Activated CD8-positive, alpha-beta memory T cell treated with anti-CD3 and anti-CD28 coated beads, Interleukin-2, amount 50 U/mL, for 1 hour (primary cell): ENCODE results near the gene TPCN1.

Experiments used
- DNase-seq: peaks from one replicate; pipeline ENCODE4 v3.0.0-alpha.2; 2020; ENCODE audit errors: extremely low read depth

Gene TPCN1

GRCh38 chr12:113305281-113305856 lies 84.1 kb downstream of the TPCN1 start:
- DNase-seq = no peak

- DNase-seq = no peak
These were observed 85.1 kb downstream of the TPCN1 start for GRCh38 chr12:113306382-113306781.

GRCh38 chr12:113310489-113310888 lies 89.2 kb downstream of the TPCN1 start:
- DNase-seq = no peak

- no peak for DNase-seq
These were observed 92.9 kb downstream of the TPCN1 start for GRCh38 chr12:113314121-113314529.

GRCh38 chr12:113315358-113315757 lies 94.1 kb downstream of the TPCN1 start:
- no peak for DNase-seq

GRCh38 chr12:113316155-113316554 lies 94.9 kb downstream of the TPCN1 start:
- no peak for DNase-seq

- no peak for DNase-seq
These were observed 95.9 kb downstream of the TPCN1 start for GRCh38 chr12:113317122-113317521.

- no peak for DNase-seq
These were observed 96.9 kb downstream of the TPCN1 start for GRCh38 chr12:113318046-113318656.

GRCh38 chr12:113318900-113319628 lies 97.8 kb downstream of the TPCN1 start:
- no peak for DNase-seq

- DNase-seq = no peak
These were observed 99.1 kb downstream of the TPCN1 start for GRCh38 chr12:113320401-113320800.

GRCh38 chr12:113322343-113322742 lies 101.1 kb downstream of the TPCN1 start:
- DNase-seq = no peak

GRCh38 chr12:113325916-113326315 lies 104.7 kb downstream of the TPCN1 start:
- no peak for DNase-seq

- DNase-seq = no peak
These were observed 105.6 kb downstream of the TPCN1 start for GRCh38 chr12:113326775-113327395.

GRCh38 chr12:113328368-113328889 lies 107.2 kb downstream of the TPCN1 start:
- no peak for DNase-seq

GRCh38 chr12:113329022-113329790 lies 107.9 kb downstream of the TPCN1 start:
- no peak for DNase-seq

GRCh38 chr12:113329791-113330417 lies 108.6 kb downstream of the TPCN1 start:
- DNase-seq = no peak

- DNase-seq = no peak
These were observed 109.2 kb downstream of the TPCN1 start for GRCh38 chr12:113330505-113330904.

GRCh38 chr12:113332688-113333417 lies 111.6 kb downstream of the TPCN1 start:
- no peak for DNase-seq

GRCh38 chr12:113333418-113333750 lies 112.1 kb downstream of the TPCN1 start:
- DNase-seq = no peak

GRCh38 chr12:113333877-113334785 lies 112.9 kb downstream of the TPCN1 start:
- DNase-seq = no peak
